ENCODE measurements around the gene FAM120AOS.

FAM120AOS gene

DNA sequence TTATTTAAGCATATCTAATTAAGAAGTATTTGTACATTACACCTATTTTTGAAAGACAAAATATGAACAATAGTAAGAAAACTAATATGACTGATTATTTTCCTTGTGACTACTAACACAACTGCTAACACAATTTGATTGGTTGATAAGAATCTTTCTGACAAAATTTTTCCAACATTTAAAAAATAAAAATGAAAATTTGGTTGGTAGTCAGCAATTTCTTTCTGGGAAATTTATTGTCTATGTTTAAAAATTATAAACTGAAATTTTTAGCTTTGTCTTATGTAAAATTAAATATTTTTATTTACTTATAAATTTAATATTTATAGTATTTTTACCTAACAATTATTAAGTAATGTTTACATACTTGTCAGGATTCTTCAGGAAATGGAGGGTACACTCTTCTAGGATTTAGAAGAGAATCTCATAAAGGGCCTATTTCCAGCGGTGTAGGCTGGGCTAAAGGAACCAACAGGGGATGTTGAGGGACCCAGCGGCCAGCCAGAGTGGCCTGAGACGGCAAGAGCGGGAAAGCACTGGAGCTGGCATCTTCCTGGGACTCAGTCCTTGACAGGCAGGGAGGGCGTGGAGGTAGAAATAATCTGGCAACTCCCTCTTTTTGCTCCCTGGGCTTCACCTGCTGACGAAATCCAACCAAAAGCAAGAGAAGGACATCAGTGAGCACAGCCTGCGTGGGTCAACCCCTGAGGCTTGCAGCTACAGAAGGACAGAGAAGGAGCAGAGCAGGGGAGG, 16.6 kb downstream of the FAM120AOS start:
- TF ChIP-seq, protein P1, sequence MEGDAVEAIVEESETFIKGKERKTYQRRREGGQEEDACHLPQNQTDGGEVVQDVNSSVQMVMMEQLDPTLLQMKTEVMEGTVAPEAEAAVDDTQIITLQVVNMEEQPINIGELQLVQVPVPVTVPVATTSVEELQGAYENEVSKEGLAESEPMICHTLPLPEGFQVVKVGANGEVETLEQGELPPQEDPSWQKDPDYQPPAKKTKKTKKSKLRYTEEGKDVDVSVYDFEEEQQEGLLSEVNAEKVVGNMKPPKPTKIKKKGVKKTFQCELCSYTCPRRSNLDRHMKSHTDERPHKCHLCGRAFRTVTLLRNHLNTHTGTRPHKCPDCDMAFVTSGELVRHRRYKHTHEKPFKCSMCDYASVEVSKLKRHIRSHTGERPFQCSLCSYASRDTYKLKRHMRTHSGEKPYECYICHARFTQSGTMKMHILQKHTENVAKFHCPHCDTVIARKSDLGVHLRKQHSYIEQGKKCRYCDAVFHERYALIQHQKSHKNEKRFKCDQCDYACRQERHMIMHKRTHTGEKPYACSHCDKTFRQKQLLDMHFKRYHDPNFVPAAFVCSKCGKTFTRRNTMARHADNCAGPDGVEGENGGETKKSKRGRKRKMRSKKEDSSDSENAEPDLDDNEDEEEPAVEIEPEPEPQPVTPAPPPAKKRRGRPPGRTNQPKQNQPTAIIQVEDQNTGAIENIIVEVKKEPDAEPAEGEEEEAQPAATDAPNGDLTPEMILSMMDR (IDR thresholded peaks at IDR 0.05; ENCODE audit: low read depth, low read length, missing control alignments) = no peak
- DNase-seq (ENCODE audit: extremely low read depth, low read depth) = no peak
- no peak overlapping the region for H3K4me3 ChIP-seq (replicated peaks; ENCODE audit: low read depth, low read length)

DNA sequence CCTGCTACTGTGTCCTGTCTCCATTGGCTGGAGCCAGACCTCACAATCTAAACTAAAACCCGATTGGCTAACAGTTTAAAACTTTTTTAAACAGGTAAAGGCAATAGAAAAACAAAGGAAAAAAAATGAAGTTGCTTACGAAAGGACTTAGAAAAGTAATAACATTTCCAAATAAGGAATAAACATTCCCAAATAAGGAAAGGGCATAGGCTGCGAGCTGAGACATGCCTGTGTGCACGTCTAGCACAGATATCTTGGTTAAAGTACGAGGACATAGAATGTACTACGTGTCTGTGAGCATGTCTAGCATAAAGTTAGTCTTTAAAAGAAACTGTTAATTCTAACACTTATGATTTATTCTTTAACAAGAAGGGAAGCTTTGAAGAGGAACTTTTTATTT, 17.2 kb downstream of the FAM120AOS start:
- TF ChIP-seq, protein P1 (IDR thresholded peaks at IDR 0.05; ENCODE audit: low read depth, low read length, missing control alignments) = no peak
- no peak overlapping the region for H3K4me3 ChIP-seq (replicated peaks; ENCODE audit: low read depth, low read length)
- no peak for DNase-seq (ENCODE audit: extremely low read depth, low read depth)

DNA sequence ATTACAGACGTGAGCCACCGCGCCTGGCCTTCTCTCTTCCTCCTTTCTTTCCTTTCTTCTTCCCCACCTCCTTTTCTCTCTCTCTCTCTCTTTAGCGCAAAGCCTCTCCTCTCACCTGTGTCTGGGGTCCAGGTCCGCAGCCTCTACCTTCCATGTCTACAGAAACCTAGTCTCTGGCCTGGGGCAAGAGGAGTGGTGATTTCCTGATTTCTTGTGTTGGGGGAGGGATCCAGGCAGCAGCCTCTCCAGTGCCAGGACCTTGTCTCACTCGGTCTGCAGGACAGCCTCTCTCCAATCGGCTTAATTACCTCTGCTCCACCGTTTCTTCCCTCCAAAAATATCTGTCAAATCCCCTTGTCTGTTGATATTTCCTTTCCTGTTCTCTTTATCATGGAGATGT, 18.0 kb downstream of the FAM120AOS start:
- H3K4me3 ChIP-seq (replicated peaks; ENCODE audit: low read depth, low read length) = no peak overlapping the region
- TF ChIP-seq, protein P1 (IDR thresholded peaks at IDR 0.05; ENCODE audit: low read depth, low read length, missing control alignments) = no peak
- no peak for DNase-seq (ENCODE audit: extremely low read depth, low read depth)

DNA sequence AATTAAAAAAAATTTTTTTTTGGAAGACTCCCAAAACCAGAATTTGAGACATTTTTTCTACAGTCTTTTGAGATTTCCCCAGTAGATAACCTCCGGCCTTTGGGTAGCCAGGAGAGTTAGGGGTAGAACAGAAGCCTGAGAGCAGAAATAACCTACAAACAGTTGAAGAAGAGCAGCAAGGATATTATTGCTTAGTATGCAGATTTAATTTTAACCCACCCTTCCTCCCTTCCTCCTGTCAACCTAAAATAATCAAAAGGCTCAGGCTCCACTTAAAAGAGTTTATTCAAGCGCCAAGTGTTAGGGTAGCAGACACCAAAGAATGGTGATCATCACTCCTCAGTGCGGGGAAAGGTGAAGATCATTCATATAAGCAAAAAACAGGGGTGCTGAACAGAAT, 19.3 kb downstream of the FAM120AOS start:
- TF ChIP-seq, protein P1 (IDR thresholded peaks at IDR 0.05; ENCODE audit: low read depth, low read length, missing control alignments) = no peak
- no peak for DNase-seq (ENCODE audit: extremely low read depth, low read depth)
- H3K4me3 ChIP-seq (replicated peaks; ENCODE audit: low read depth, low read length) = no peak overlapping the region

DNA sequence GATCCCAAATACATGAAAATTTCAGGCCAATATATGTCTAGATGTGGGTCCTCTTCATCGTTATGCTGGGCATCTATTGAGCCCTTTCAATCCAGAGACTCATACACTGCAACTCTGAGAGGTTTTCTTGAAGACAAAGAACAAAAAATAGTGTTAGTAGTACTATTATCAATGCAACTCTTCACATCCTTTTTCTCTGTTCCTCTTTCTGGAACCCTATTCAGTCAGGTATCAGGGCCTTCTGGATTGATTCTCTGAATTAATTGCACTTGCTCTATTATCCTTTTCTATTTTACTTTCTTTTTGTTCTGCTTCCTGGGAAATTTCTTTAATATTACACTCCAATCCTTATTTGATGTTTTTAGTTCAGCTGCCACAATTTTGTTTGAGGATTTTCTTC, 20.4 kb downstream of the FAM120AOS start:
- TF ChIP-seq, protein P1 (IDR thresholded peaks at IDR 0.05; ENCODE audit: low read depth, low read length, missing control alignments) = no peak
- no peak for DNase-seq (ENCODE audit: extremely low read depth, low read depth)
- H3K4me3 ChIP-seq (replicated peaks; ENCODE audit: low read depth, low read length) = no peak overlapping the region

DNA sequence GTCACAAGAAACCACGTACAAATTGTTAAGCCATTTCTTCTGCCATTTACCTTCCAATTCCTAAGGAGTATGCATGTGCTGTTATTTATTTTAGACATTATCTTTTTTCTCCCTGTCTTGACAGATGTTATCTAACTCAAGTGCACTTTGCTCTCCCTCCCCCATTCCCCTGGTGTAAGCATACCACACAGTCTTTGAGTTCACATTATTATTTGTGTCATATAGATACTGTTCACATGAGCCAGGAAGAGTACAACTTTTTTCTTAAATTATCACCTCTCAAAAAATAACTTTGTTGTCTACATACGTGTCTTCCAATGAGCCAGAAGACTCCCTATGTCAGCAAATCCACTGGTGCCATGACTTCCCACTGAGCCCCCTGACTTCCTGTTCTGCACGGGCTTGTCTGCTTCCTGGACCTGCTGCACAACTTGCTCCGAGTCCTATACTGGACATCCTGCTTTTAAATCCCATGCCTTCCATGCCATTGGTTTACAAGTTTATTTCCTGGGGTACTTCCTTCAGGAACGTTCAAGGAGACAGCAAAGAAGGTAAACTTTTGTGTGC, 21.8 kb downstream of the FAM120AOS start:
- H3K4me3 ChIP-seq (replicated peaks; ENCODE audit: low read depth, low read length) = no peak overlapping the region
- no peak for DNase-seq (ENCODE audit: extremely low read depth, low read depth)
- TF ChIP-seq, protein P1 (IDR thresholded peaks at IDR 0.05; ENCODE audit: low read depth, low read length, missing control alignments) = no peak
